ENCODE measurements around the gene ENOX1.

- no peak for TF ChIP-seq CTCF (IDR thresholded peaks at IDR 0.05)
- no peak for TF ChIP-seq POLR2A (IDR thresholded peaks at IDR 0.05)
- TF ChIP-seq EP300 (IDR thresholded peaks at IDR 0.05): no peak
- TF ChIP-seq POLR2AphosphoS5 (IDR thresholded peaks at IDR 0.05): no peak
Measured at GRCh38 chr13:43698009-43698408, 88.8 kb downstream of the ENOX1 start.
